Ishikawa (cell line): ENCODE measurements around the gene UNCX.

ENCODE experiments used
- CEBPB ChIP-seq: IDR thresholded peaks from 2 replicates; pipeline ENCODE4 v1.6.1; 2012
- CREB1 ChIP-seq: IDR thresholded peaks from 2 replicates; pipeline ENCODE4 v1.6.1; 2012; ENCODE audit warnings: low read depth
- EGR1 ChIP-seq: IDR thresholded peaks from 2 replicates; pipeline ENCODE4 v1.6.1; 2012
- EP300 ChIP-seq: IDR thresholded peaks from 2 replicates; pipeline ENCODE4 v1.6.1; 2012; ENCODE audit warnings: borderline replicate concordance
- FOXM1 ChIP-seq: IDR thresholded peaks from 2 replicates; pipeline ENCODE4 v1.6.1; 2012; ENCODE audit warnings: low read depth, borderline replicate concordance
- NFIC ChIP-seq: IDR thresholded peaks from 2 replicates; pipeline ENCODE4 v1.6.1; 2012
- RAD21 ChIP-seq: IDR thresholded peaks from 2 replicates; pipeline ENCODE4 v1.6.1; 2012; ENCODE audit warnings: low read depth
- TAF1 ChIP-seq: IDR thresholded peaks from 2 replicates; pipeline ENCODE4 v1.6.1; 2012; ENCODE audit warnings: low read depth, mild to moderate bottlenecking
- TCF12 ChIP-seq: IDR thresholded peaks from 2 replicates; pipeline ENCODE4 v1.6.1; 2012; ENCODE audit warnings: low read depth
- TEAD4 ChIP-seq: IDR thresholded peaks from 2 replicates; pipeline ENCODE4 v1.6.1; 2012
- YY1 ChIP-seq: IDR thresholded peaks from 2 replicates; pipeline ENCODE4 v1.6.1; 2012; ENCODE audit warnings: low read depth
- ZBTB7A ChIP-seq: IDR thresholded peaks from 2 replicates; pipeline ENCODE4 v1.6.1; 2012; ENCODE audit warnings: low read depth
- TF ChIP-seq, protein P1 (sequence below): IDR thresholded peaks from 2 replicates; pipeline ENCODE4 v1.6.1; 2012
- TF ChIP-seq, protein P2 (sequence below): IDR thresholded peaks from 2 replicates; pipeline ENCODE4 v1.6.1; 2012
- TF ChIP-seq, protein P3 (sequence below): IDR thresholded peaks from 2 replicates; pipeline ENCODE4 v1.6.1; 2012; ENCODE audit warnings: low read depth, mild to moderate bottlenecking

Gene UNCX

DNA sequence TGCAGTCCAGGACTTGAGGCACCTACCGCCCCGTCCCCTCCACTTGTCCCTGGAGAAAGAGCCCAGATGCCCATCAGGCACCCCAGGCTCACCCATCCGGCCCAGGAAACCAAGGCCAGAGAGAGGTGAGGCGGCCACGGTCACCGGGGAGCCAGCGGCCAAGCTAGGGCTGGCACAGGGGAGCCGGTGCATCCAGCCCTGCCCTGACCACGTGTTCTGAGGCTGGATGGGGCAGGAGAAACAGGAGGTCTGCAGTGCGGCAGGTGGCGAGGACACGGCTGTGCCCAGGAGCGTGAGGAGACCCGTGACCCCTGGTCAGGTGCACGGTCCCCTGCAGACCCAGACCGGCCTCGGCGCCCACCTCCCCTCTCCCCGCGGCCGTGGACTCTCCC is 27.6 kb downstream of the UNCX start:
- TF ChIP-seq, protein P1, sequence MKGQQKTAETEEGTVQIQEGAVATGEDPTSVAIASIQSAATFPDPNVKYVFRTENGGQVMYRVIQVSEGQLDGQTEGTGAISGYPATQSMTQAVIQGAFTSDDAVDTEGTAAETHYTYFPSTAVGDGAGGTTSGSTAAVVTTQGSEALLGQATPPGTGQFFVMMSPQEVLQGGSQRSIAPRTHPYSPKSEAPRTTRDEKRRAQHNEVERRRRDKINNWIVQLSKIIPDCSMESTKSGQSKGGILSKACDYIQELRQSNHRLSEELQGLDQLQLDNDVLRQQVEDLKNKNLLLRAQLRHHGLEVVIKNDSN, result peak; percentile 58
- TF ChIP-seq FOXM1 (no peak), CREB1 (no peak), EP300 (no peak)
- TF ChIP-seq, protein P2, sequence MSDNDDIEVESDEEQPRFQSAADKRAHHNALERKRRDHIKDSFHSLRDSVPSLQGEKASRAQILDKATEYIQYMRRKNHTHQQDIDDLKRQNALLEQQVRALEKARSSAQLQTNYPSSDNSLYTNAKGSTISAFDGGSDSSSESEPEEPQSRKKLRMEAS, result peak; percentile 62
- TF ChIP-seq, protein P3, sequence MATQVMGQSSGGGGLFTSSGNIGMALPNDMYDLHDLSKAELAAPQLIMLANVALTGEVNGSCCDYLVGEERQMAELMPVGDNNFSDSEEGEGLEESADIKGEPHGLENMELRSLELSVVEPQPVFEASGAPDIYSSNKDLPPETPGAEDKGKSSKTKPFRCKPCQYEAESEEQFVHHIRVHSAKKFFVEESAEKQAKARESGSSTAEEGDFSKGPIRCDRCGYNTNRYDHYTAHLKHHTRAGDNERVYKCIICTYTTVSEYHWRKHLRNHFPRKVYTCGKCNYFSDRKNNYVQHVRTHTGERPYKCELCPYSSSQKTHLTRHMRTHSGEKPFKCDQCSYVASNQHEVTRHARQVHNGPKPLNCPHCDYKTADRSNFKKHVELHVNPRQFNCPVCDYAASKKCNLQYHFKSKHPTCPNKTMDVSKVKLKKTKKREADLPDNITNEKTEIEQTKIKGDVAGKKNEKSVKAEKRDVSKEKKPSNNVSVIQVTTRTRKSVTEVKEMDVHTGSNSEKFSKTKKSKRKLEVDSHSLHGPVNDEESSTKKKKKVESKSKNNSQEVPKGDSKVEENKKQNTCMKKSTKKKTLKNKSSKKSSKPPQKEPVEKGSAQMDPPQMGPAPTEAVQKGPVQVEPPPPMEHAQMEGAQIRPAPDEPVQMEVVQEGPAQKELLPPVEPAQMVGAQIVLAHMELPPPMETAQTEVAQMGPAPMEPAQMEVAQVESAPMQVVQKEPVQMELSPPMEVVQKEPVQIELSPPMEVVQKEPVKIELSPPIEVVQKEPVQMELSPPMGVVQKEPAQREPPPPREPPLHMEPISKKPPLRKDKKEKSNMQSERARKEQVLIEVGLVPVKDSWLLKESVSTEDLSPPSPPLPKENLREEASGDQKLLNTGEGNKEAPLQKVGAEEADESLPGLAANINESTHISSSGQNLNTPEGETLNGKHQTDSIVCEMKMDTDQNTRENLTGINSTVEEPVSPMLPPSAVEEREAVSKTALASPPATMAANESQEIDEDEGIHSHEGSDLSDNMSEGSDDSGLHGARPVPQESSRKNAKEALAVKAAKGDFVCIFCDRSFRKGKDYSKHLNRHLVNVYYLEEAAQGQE, result no peak

DNA sequence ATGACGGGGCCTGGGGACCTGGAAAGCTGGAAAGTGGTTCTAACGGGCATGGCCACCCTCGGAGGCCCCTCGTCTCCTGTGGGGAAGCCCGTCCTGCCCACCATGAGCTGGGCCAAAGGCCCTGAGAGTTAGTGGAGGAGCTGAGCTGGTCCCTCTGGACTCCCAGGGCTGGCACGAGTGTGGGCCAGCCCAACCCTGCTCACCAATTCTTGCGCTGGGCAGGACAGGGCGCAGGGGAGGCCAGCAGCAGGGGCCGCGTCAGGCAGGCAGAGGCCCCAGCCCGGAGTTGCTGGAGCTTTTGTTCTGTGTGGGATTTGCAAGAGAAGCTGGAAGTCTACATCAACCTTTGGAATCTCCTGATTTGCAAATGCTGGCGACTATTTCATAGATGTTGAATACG is 29.8 kb downstream of the UNCX start:
- TF ChIP-seq CREB1 (no peak), TAF1 (no peak), RAD21 (no peak), ZBTB7A (no peak), NFIC (no peak), EP300 (no peak), YY1 (no peak), TEAD4 (no peak), FOXM1 (no peak), CEBPB (no peak), EGR1 (no peak), TCF12 (no peak)
- TF ChIP-seq, protein P3, result no peak
- TF ChIP-seq, protein P1, result no peak
- TF ChIP-seq, protein P2, result no peak

DNA sequence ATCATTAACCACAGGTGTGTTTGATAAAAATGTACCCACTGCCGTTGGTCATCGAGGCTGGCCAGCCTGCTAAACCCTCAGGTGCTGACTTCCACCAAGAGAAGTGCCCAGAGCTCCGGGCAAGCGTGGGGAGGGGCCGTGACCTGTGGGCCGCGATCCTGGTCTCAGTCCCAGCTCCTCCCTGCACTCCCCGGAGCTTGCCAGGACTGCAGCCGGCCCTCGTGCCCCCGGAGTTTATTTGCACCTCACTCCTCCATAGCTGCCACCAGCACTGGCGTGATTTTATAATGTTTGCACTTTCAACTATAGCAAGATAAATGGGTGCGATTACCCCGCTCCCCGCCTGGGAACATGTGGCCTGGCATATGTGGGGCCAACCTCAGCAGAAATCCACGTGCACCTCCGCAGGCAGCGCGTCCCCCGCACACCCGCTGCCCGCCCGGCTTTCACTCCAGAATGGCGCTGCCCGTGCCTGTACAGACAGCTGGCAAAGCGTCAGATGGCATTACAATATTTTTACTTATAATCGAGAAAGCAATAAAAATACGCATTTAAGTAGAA is 30.8 kb downstream of the UNCX start:
- no peak for TF ChIP-seq YY1
- TF ChIP-seq RAD21, result no peak
- no peak for TF ChIP-seq FOXM1
- TF ChIP-seq, protein P2, result no peak
- no peak for TF ChIP-seq NFIC
- no peak for TF ChIP-seq CREB1
- TF ChIP-seq, protein P3, result no peak
- no peak for TF ChIP-seq EP300
- TF ChIP-seq EGR1, result no peak
- no peak for TF ChIP-seq CEBPB
- TF ChIP-seq ZBTB7A, result no peak
- TF ChIP-seq TEAD4, result no peak
- TF ChIP-seq, protein P1, result no peak
- TF ChIP-seq TAF1, result no peak
- TF ChIP-seq TCF12, result no peak
